ENCODE data around the gene PCSK5. TPM values are rescaled to one million over a fixed set of nuclear protein-coding genes. Genes with fewer than 3 reads are reported as not detected.

Gene PCSK5
- total and polyA plus RNA-seq, 2 of the 8 experiments (the other 6 are each of a cell fraction or from before 2014, with no cell fraction given): 5.5 to 10.7 TPM

DNA sequence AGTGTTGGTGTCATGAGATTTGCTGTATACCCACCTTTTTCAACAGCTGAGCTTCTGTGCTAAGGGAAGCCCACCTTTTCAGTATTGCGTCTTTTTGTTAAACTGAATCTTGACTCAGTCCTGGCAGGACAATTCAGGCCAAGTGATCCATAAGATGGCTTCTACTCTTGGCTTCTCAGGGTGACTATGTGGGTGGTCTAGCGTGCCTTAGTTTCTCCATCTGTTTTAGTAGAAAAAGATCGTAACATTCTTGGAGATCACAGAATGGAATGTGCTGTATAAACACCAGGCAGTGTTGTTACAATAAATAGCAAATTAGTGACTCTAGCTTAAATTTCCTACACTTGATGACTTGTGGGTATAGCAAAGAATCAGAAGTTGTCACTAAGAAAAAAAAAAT, 66.6 kb downstream of the PCSK5 start (continued):
- TF ChIP-seq EP300 (IDR thresholded peaks at IDR 0.05; ENCODE audit: borderline replicate concordance in 1 of 2, low read depth in 2 of 2, low read length in 2 of 2) (no peak), TCF12 (IDR thresholded peaks at IDR 0.05; ENCODE audit: low read depth, low read length) (no peak), KDM5A (IDR thresholded peaks at IDR 0.05; ENCODE audit: low read length) (no peak)
